HEK293 (cell line): ENCODE measurements around the gene CLIP4.

Experiments used
- CTCF ChIA-PET: fragments of 350-600 bp; formaldehyde crosslinking; extraction: SDS; loops from one replicate; lab custom pipeline; 2021; ENCODE audit warnings: antibody characterized with exemption; lab: Yijun Ruan, JAX
- POLR2A ChIA-PET: fragments of 300-600 bp; formaldehyde crosslinking; extraction: SDS; loops from one replicate; lab custom pipeline; 2020; ENCODE audit warnings: antibody characterized with exemption, inconsistent platforms; lab: Yijun Ruan, JAX
- H3K27ac ChIP-seq: fragments of 200-500 bp; sonication (Bioruptor generic); 2 replicates; pipeline ENCODE4 v1.5.1; 2014; ENCODE audit warnings: low read depth, low read length, control low read depth, inconsistent platforms; ENCODE audit errors: extremely low read depth
- H3K36me3 ChIP-seq, 2 experiments: fragments of 200-500 bp in 1 of 2; sonication (Bioruptor generic) in 1 of 2; 1 replicate in 1 of 2; 2 replicates in 1 of 2; pipeline ENCODE4 v1.5.1; 2014 to 2017; ENCODE audit warnings: inconsistent platforms in 2 of 2, low read length in 2 of 2; ENCODE audit not compliant: control insufficient read depth in 2 of 2, insufficient read depth in 1 of 2
- H3K4me1 ChIP-seq: fragments of 200-500 bp; sonication (Bioruptor generic); 2 replicates; pipeline ENCODE4 v1.5.1; 2014; ENCODE audit warnings: mild to moderate bottlenecking, low read length, inconsistent platforms; ENCODE audit not compliant: control insufficient read depth, insufficient read depth
- H3K4me3 ChIP-seq: 2 replicates; pipeline ENCODE4 v1.5.1; 2011; ENCODE audit warnings: low read depth, mild to moderate bottlenecking, control low read depth, low read length, moderate library complexity
- H3K9me3 ChIP-seq: fragments of 200-500 bp; sonication (Bioruptor generic); 2 replicates; pipeline ENCODE4 v1.5.1; 2014; ENCODE audit warnings: low read depth, low read length, inconsistent platforms; ENCODE audit not compliant: control insufficient read depth, insufficient read depth
- KLF10 ChIP-seq: fragments of 450-650 bp; IDR thresholded peaks from 2 replicates; pipeline ENCODE4 v1.5.1; 2018; ENCODE audit warnings: missing biosample characterization, mild to moderate bottlenecking, missing genetic modification characterization
- OSR2 ChIP-seq: fragments of 450-650 bp; formaldehyde crosslinking; IDR thresholded peaks from 2 replicates; pipeline ENCODE4 v1.5.1; 2016; ENCODE audit warnings: missing biosample characterization, missing genetic modification characterization
- ZBTB21 ChIP-seq: fragments of 450-650 bp; formaldehyde crosslinking; IDR thresholded peaks from 2 replicates; pipeline ENCODE4 v1.5.1; 2017; ENCODE audit warnings: missing biosample characterization, missing genetic modification characterization
- ZBTB48 ChIP-seq: fragments of 450-650 bp; formaldehyde crosslinking; IDR thresholded peaks from 2 replicates; pipeline ENCODE4 v1.5.1; 2016; ENCODE audit warnings: missing biosample characterization, missing genetic modification characterization
- ZNF133 ChIP-seq: fragments of 450-650 bp; formaldehyde crosslinking; IDR thresholded peaks from 2 replicates; pipeline ENCODE4 v1.5.1; 2016; ENCODE audit warnings: missing biosample characterization, missing genetic modification characterization
- ZNF16 ChIP-seq: fragments of 450-650 bp; formaldehyde crosslinking; IDR thresholded peaks from 2 replicates; pipeline ENCODE4 v1.5.1; 2016; ENCODE audit warnings: low read depth, missing biosample characterization, missing genetic modification characterization
- ZNF221 ChIP-seq: fragments of 450-650 bp; formaldehyde crosslinking; IDR thresholded peaks from 2 replicates; pipeline ENCODE4 v1.5.1; 2017; ENCODE audit warnings: missing biosample characterization, missing genetic modification characterization, borderline replicate concordance
- ZNF335 ChIP-seq: fragments of 450-650 bp; formaldehyde crosslinking; conservative IDR thresholded peaks from 2 replicates; pipeline ENCODE4 v1.5.1; 2016; ENCODE audit warnings: missing biosample characterization, missing genetic modification characterization
- ZNF366 ChIP-seq: fragments of 450-650 bp; formaldehyde crosslinking; conservative IDR thresholded peaks from 2 replicates; pipeline ENCODE4 v1.5.1; 2016; ENCODE audit warnings: missing biosample characterization, missing genetic modification characterization
- ZNF521 ChIP-seq: fragments of 450-650 bp; formaldehyde crosslinking; IDR thresholded peaks from 2 replicates; pipeline ENCODE4 v1.5.1; 2017; ENCODE audit warnings: missing biosample characterization, mild to moderate bottlenecking, missing genetic modification characterization
- ZNF626 ChIP-seq: fragments of 450-650 bp; sonication (Bioruptor Pico); formaldehyde crosslinking; IDR thresholded peaks from 2 replicates; pipeline ENCODE4 v1.5.1; 2018; ENCODE audit warnings: missing biosample characterization, missing genetic modification characterization, inconsistent platforms
- ZNF785 ChIP-seq: fragments of 450-650 bp; formaldehyde crosslinking; IDR thresholded peaks from 2 replicates; pipeline ENCODE4 v1.5.1; 2016; ENCODE audit warnings: missing biosample characterization, missing genetic modification characterization
- ZNF791 ChIP-seq: fragments of 450-650 bp; formaldehyde crosslinking; IDR thresholded peaks from 2 replicates; pipeline ENCODE4 v1.5.1; 2016; ENCODE audit warnings: missing biosample characterization, missing genetic modification characterization
- TF ChIP-seq, protein P1 (sequence below): fragments of 450-650 bp; formaldehyde crosslinking; IDR thresholded peaks from 2 replicates; pipeline ENCODE4 v1.5.1; 2016; ENCODE audit warnings: missing biosample characterization, missing genetic modification characterization, borderline replicate concordance
- TF ChIP-seq, protein P2 (sequence below): fragments of 450-650 bp; formaldehyde crosslinking; IDR thresholded peaks from 2 replicates; pipeline ENCODE4 v1.5.1; 2017; ENCODE audit warnings: missing biosample characterization, missing genetic modification characterization

Gene CLIP4

DNA sequence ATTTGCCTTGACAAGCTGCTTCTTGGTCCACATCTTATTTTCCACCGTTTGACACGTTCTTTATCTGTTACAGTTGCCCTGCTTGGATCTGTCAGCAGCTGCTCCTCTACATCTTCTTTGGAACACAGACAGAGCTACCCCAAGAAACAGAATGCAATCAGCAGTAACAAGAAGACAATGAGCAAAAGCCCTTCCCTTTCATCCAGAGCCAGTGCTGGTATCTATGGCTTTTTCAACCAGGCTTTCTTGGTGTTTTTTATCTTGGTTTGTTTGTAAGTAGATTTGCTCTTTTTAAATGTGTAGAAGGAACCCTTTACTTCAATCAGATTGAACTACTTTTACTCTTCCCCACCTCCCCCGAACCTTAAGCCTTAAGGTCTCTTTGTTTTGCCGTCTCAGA is 41.9 kb downstream of the CLIP4 start:
- Histone ChIP-seq H3K4me1 (no peaks in the 10 kb centered on the region), H3K9me3 (no peaks in the 10 kb centered on the region), H3K36me3 (peaks cover 4 to 65% of the 10 kb centered on the region in 2 experiments; a peak in 2 of 3 replicates), H3K4me3 (no peak overlapping the region), H3K27ac (no peak overlapping the region)
- ChIA-PET CTCF (no interaction called here), POLR2A (no interaction called here)
- TF ChIP-seq ZNF791 (tag by site-specific recombination) (no peak), KLF10 (tag by site-specific recombination) (no peak), ZNF16 (tag by site-specific recombination) (no peak), ZBTB48 (tag by site-specific recombination) (no peak), ZBTB21 (no peak), OSR2 (tag by site-specific recombination) (no peak), ZNF785 (tag by site-specific recombination) (no peak)
- TF ChIP-seq, protein P1, sequence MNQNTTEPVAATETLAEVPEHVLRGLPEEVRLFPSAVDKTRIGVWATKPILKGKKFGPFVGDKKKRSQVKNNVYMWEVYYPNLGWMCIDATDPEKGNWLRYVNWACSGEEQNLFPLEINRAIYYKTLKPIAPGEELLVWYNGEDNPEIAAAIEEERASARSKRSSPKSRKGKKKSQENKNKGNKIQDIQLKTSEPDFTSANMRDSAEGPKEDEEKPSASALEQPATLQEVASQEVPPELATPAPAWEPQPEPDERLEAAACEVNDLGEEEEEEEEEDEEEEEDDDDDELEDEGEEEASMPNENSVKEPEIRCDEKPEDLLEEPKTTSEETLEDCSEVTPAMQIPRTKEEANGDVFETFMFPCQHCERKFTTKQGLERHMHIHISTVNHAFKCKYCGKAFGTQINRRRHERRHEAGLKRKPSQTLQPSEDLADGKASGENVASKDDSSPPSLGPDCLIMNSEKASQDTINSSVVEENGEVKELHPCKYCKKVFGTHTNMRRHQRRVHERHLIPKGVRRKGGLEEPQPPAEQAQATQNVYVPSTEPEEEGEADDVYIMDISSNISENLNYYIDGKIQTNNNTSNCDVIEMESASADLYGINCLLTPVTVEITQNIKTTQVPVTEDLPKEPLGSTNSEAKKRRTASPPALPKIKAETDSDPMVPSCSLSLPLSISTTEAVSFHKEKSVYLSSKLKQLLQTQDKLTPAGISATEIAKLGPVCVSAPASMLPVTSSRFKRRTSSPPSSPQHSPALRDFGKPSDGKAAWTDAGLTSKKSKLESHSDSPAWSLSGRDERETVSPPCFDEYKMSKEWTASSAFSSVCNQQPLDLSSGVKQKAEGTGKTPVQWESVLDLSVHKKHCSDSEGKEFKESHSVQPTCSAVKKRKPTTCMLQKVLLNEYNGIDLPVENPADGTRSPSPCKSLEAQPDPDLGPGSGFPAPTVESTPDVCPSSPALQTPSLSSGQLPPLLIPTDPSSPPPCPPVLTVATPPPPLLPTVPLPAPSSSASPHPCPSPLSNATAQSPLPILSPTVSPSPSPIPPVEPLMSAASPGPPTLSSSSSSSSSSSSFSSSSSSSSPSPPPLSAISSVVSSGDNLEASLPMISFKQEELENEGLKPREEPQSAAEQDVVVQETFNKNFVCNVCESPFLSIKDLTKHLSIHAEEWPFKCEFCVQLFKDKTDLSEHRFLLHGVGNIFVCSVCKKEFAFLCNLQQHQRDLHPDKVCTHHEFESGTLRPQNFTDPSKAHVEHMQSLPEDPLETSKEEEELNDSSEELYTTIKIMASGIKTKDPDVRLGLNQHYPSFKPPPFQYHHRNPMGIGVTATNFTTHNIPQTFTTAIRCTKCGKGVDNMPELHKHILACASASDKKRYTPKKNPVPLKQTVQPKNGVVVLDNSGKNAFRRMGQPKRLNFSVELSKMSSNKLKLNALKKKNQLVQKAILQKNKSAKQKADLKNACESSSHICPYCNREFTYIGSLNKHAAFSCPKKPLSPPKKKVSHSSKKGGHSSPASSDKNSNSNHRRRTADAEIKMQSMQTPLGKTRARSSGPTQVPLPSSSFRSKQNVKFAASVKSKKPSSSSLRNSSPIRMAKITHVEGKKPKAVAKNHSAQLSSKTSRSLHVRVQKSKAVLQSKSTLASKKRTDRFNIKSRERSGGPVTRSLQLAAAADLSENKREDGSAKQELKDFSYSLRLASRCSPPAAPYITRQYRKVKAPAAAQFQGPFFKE (tag by site-specific recombination): no peak

DNA sequence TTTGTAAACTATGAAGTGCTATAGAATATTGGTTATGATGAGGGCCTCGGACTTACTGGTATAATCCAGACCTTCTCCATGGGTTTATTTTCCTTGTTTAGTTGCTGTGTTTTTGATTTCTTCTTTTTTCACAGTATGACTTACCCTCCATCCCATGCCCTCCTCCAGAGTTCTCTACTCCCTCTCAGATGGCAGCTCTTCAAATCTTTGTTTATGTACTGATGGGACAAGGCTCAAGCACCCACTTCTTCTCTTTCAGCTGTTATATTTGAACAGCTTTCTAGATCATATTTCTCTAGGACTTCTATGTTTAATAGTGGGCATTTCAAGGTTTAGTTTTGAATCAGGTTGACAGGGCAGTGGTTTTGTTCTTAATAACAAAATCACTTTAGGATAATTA is 43.9 kb downstream of the CLIP4 start:
- Histone ChIP-seq H3K4me3 (no peak overlapping the region), H3K4me1 (no peaks in the 10 kb centered on the region), H3K27ac (no peak overlapping the region), H3K9me3 (no peaks in the 10 kb centered on the region), H3K36me3 (peaks cover 4 to 52% of the 10 kb centered on the region in 2 experiments; a peak in 2 of 3 replicates)
- ChIA-PET POLR2A (no interaction called here), CTCF (interaction anchor here (0.5 to 0.7 kb wide), 2 partner anchors 157 to 337 kb away, joined by 3 to 4 read pairs; no protein-coding TSS in a partner anchor)
- no peak for TF ChIP-seq ZNF133
- no peak for TF ChIP-seq ZNF626 (tag by site-specific recombination)
- TF ChIP-seq ZNF366 (tag by site-specific recombination): no peak

DNA sequence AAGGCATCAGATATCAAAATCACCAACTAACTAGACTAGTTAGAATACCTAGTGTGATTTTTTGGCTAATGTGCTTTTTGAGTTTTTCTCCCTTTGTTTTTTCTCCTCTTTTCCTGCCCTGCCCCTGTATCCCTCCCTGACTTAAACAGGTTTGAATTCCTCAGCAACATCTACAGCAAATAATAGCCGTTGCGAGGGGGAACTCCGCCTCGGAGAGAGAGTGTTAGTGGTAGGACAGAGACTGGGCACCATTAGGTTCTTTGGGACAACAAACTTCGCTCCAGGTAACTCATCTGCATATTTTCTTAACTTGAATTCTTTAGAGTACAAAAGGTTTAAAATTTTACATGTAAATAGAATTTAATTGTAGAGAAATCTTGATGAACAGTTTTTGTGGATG is 45.0 kb downstream of the CLIP4 start:
- TF ChIP-seq ZNF521 (tag by site-specific recombination) (no peak), ZNF335 (tag by site-specific recombination) (no peak), ZNF221 (tag by site-specific recombination) (no peak)
- TF ChIP-seq, protein P2, sequence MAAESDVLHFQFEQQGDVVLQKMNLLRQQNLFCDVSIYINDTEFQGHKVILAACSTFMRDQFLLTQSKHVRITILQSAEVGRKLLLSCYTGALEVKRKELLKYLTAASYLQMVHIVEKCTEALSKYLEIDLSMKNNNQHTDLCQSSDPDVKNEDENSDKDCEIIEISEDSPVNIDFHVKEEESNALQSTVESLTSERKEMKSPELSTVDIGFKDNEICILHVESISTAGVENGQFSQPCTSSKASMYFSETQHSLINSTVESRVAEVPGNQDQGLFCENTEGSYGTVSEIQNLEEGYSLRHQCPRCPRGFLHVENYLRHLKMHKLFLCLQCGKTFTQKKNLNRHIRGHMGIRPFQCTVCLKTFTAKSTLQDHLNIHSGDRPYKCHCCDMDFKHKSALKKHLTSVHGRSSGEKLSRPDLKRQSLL (tag by site-specific recombination): no peak
- Histone ChIP-seq H3K4me3 (no peak overlapping the region), H3K4me1 (no peaks in the 10 kb centered on the region; the same call in 1 of the 2 replicates), H3K9me3 (no peaks in the 10 kb centered on the region), H3K27ac (no peak overlapping the region), H3K36me3 (peaks cover 4 to 42% of the 10 kb centered on the region in 2 experiments; a peak in 2 of 3 replicates)
- ChIA-PET CTCF (no interaction called here), POLR2A (no interaction called here)
